ENCODE measurements around the gene PITPNB. TPM values are rescaled to one million over a fixed set of nuclear protein-coding genes. Genes with fewer than 3 reads are reported as not detected.

Gene PITPNB
- total and polyA plus RNA-seq, 11 donors, result 13.6 to 84.7 (median 46.7) TPM

- peaks cover 0 to 19% (median 10%) of the 10 kb centered on the region in 9 donors for H3K36me3 ChIP-seq
- no peak overlapping the region for H3K4me3 ChIP-seq
- no peak for DNase-seq
- H3K27ac ChIP-seq, result peak overlapping the region in 6 of 12 donors; percentile 6 to 60 (median 34)
- no peaks in the 10 kb centered on the region for H3K27me3 ChIP-seq
- TF ChIP-seq, protein P1, sequence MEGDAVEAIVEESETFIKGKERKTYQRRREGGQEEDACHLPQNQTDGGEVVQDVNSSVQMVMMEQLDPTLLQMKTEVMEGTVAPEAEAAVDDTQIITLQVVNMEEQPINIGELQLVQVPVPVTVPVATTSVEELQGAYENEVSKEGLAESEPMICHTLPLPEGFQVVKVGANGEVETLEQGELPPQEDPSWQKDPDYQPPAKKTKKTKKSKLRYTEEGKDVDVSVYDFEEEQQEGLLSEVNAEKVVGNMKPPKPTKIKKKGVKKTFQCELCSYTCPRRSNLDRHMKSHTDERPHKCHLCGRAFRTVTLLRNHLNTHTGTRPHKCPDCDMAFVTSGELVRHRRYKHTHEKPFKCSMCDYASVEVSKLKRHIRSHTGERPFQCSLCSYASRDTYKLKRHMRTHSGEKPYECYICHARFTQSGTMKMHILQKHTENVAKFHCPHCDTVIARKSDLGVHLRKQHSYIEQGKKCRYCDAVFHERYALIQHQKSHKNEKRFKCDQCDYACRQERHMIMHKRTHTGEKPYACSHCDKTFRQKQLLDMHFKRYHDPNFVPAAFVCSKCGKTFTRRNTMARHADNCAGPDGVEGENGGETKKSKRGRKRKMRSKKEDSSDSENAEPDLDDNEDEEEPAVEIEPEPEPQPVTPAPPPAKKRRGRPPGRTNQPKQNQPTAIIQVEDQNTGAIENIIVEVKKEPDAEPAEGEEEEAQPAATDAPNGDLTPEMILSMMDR (IDR thresholded peaks at IDR 0.05), result no peak
- TF ChIP-seq POLR2A (IDR thresholded peaks at IDR 0.05), result no peak
- H3K4me1 ChIP-seq, result peaks cover 0 to 21% (median 13%) of the 10 kb centered on the region in 12 donors
- 58 to 68% (median 66%) methylated on average over 15 of the region's 15 CpGs for WGBS, 4 donors
- intact Hi-C loops (cut with DNase I), result no loop called here
- ATAC-seq, result peak; percentile 18 to 56 (median 42)
- H3K9me3 ChIP-seq, result peaks cover 0 to 5% (median 0%) of the 10 kb centered on the region in 12 donors
Measured at GRCh38 chr22:27842669-27843431, 76.2 kb downstream of the PITPNB start.

GRCh38 chr22:27842201-27842600, 76.9 kb downstream of the PITPNB start:
- H3K36me3 ChIP-seq, result peaks cover 0 to 14% (median 10%) of the 10 kb centered on the region in 9 donors
- intact Hi-C loops (cut with DNase I), result no loop called here
- H3K27ac ChIP-seq, result peak overlapping the region in 6 of 12 donors; percentile 6 to 60 (median 34)
- no peaks in the 10 kb centered on the region for H3K27me3 ChIP-seq
- ATAC-seq, result peak in 3 of 4 donors; percentile 3 to 21 (median 4)
- no peak for TF ChIP-seq POLR2A (IDR thresholded peaks at IDR 0.05)
- TF ChIP-seq, protein P1 (IDR thresholded peaks at IDR 0.05), result no peak
- WGBS, 4 donors, result 33 to 77% (median 73%) methylated on average over 1 of the region's 1 CpG
- peaks cover 0 to 21% (median 13%) of the 10 kb centered on the region in 12 donors for H3K4me1 ChIP-seq
- DNase-seq, result no peak
- peaks cover 0 to 9% (median 0%) of the 10 kb centered on the region in 12 donors for H3K9me3 ChIP-seq
- no peak overlapping the region for H3K4me3 ChIP-seq

DNA sequence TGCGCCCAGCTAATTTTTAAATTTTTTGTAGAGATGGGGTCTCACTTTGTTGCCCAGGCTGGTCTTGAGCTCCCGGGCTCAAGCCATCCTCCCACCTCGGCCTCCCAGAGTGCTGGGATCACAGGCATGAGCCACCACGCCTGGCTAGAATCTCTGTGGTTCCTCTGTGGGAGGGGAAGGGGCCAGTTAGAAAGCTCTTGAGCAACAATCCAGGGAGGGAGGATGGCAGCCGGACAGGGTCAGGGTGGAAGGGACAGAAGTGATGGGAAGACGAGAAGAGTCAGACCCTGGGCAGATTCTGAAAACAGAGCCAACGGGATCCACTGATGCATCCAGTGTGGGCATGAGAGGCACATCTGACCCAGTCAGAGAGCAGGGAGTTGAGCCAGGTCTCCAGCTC, 78.6 kb downstream of the PITPNB start:
- no peak overlapping the region for H3K27ac ChIP-seq
- peaks cover 0 to 7% (median 0%) of the 10 kb centered on the region in 9 donors for H3K36me3 ChIP-seq
- ATAC-seq (no peak), DNase-seq (no peak)
- peaks cover 0 to 9% (median 0%) of the 10 kb centered on the region in 12 donors for H3K9me3 ChIP-seq
- H3K4me1 ChIP-seq, result peaks cover 0 to 21% (median 13%) of the 10 kb centered on the region in 12 donors
- 96 to 98% (median 96%) methylated on average over 7 of the region's 7 CpGs for WGBS, 4 donors
- TF ChIP-seq, protein P1 (IDR thresholded peaks at IDR 0.05), result no peak
- no peak for TF ChIP-seq POLR2A (IDR thresholded peaks at IDR 0.05)
- no peaks in the 10 kb centered on the region for H3K27me3 ChIP-seq
- intact Hi-C loops (cut with DNase I), result no loop called here
- H3K4me3 ChIP-seq, result no peak overlapping the region

- DNase-seq (no peak), ATAC-seq (no peak)
- 76 to 91% (median 85%) methylated on average over 13 of the region's 13 CpGs for WGBS, 4 donors
- Histone ChIP-seq H3K27ac (no peak overlapping the region), H3K27me3 (no peaks in the 10 kb centered on the region), H3K4me3 (no peak overlapping the region), H3K9me3 (peaks cover 0 to 9% (median 0%) of the 10 kb centered on the region in 12 donors), H3K4me1 (peaks cover 0 to 21% (median 13%) of the 10 kb centered on the region in 12 donors), H3K36me3 (peaks cover 0 to 7% (median 0%) of the 10 kb centered on the region in 9 donors)
- intact Hi-C loops (cut with DNase I), result no loop called here
- TF ChIP-seq, protein P1 (IDR thresholded peaks at IDR 0.05), result no peak
- TF ChIP-seq POLR2A (IDR thresholded peaks at IDR 0.05), result no peak
Measured at GRCh38 chr22:27839057-27839660, 79.9 kb downstream of the PITPNB start.
